Progenitor cell of endocrine pancreas (in vitro differentiated cells): ENCODE data around the gene CNTN6. TPM values are rescaled to one million over a fixed set of nuclear protein-coding genes. Genes with fewer than 3 reads are reported as not detected.

Experiments
- DNase-seq: peaks from one replicate; pipeline ENCODE4 v3.0.0; 2021; ENCODE audit warnings: low spot score; ENCODE audit not compliant: unreplicated experiment
- H3K27ac Mint-ChIP-seq: 2 replicates; pipeline ENCODE4 v1.8.0; 2021; ENCODE audit warnings: mild to moderate bottlenecking, moderate library complexity, mixed read lengths
- H3K27me3 Mint-ChIP-seq: 2 replicates; pipeline ENCODE4 v1.8.0; 2021; ENCODE audit warnings: mixed read lengths
- H3K36me3 Mint-ChIP-seq: 2 replicates; pipeline ENCODE4 v1.8.0; 2022; ENCODE audit warnings: mixed read lengths; ENCODE audit not compliant: insufficient read depth
- H3K4me1 Mint-ChIP-seq: 2 replicates; pipeline ENCODE4 v1.8.0; 2021; ENCODE audit warnings: low read depth, mixed read lengths
- H3K4me3 Mint-ChIP-seq: 2 replicates; pipeline ENCODE4 v1.8.0; 2021; ENCODE audit warnings: low read depth, mild to moderate bottlenecking, moderate library complexity, mixed read lengths
- H3K9me3 Mint-ChIP-seq: 2 replicates; pipeline ENCODE4 v1.8.0; 2021; ENCODE audit warnings: low read depth, mixed read lengths
- CTCF ChIP-seq: fragments of 200-600 bp; sonication (generic); IDR thresholded peaks from one replicate; pipeline ENCODE4 v1.5.0; 2021; ENCODE audit warnings: antibody characterized with exemption, mild to moderate bottlenecking; ENCODE audit not compliant: unreplicated experiment
- total RNA-seq: library from RNA; stranded (reverse); gene quantifications from 2 replicates; pipeline ENCODE4 v1.2.1, GENCODE V29; 2021

Gene CNTN6
- total RNA-seq, 1 donor from 2014 or later: 0.17 TPM

- Mint-ChIP-seq H3K27ac (no peak overlapping the region), H3K36me3 (no peaks in the 10 kb centered on the region), H3K4me1 (no peaks in the 10 kb centered on the region), H3K4me3 (no peak overlapping the region), H3K27me3 (no peaks in the 10 kb centered on the region), H3K9me3 (peaks cover 4% of the 10 kb centered on the region)
- no peak for DNase-seq
- TF ChIP-seq CTCF: no peak
Measured at GRCh38 chr3:1068985-1069384, 23.8 kb upstream of the CNTN6 start.

- H3K27me3 Mint-ChIP-seq: no peaks in the 10 kb centered on the region
- H3K4me3 Mint-ChIP-seq: no peak overlapping the region
- no peaks in the 10 kb centered on the region for H3K36me3 Mint-ChIP-seq
- TF ChIP-seq CTCF: no peak
- H3K9me3 Mint-ChIP-seq: peaks cover 4% of the 10 kb centered on the region
- DNase-seq: no peak
- H3K27ac Mint-ChIP-seq: no peak overlapping the region
- no peaks in the 10 kb centered on the region for H3K4me1 Mint-ChIP-seq
Measured at GRCh38 chr3:1072041-1072440, 20.8 kb upstream of the CNTN6 start.

- Mint-ChIP-seq H3K36me3 (no peaks in the 10 kb centered on the region), H3K4me1 (peaks cover 4% of the 10 kb centered on the region), H3K9me3 (no peaks in the 10 kb centered on the region), H3K27me3 (no peaks in the 10 kb centered on the region), H3K4me3 (no peak overlapping the region), H3K27ac (no peak overlapping the region)
- DNase-seq: no peak
- no peak for TF ChIP-seq CTCF
Measured at GRCh38 chr3:1079662-1080061, 13.2 kb upstream of the CNTN6 start.

GRCh38 chr3:1082108-1082507 lies 10.7 kb upstream of the CNTN6 start:
- Mint-ChIP-seq H3K9me3 (no peaks in the 10 kb centered on the region), H3K4me3 (no peak overlapping the region), H3K27ac (peak overlapping the region; percentile 17), H3K36me3 (no peaks in the 10 kb centered on the region), H3K27me3 (no peaks in the 10 kb centered on the region), H3K4me1 (peaks cover 8% of the 10 kb centered on the region)
- peak; percentile 87 for TF ChIP-seq CTCF
- DNase-seq: peak; percentile 22

- H3K4me1 Mint-ChIP-seq: peaks cover 10% of the 10 kb centered on the region
- no peaks in the 10 kb centered on the region for H3K9me3 Mint-ChIP-seq
- H3K27me3 Mint-ChIP-seq: no peaks in the 10 kb centered on the region
- peak; percentile 19 for TF ChIP-seq CTCF
- DNase-seq: no peak
- no peaks in the 10 kb centered on the region for H3K36me3 Mint-ChIP-seq
- peak overlapping the region; percentile 7 for H3K27ac Mint-ChIP-seq
- peak overlapping the region; percentile 31 for H3K4me3 Mint-ChIP-seq
Measured at GRCh38 chr3:1087066-1087560, 5.7 kb upstream of the CNTN6 start.
